ENCODE data around the gene TAOK1.
A peak's percentile ranks its signal among the peaks of the same experiment; 100 is the strongest.

Gene TAOK1

GRCh38 chr17:29565643-29566472 lies 175.7 kb downstream of the TAOK1 start:
- TF ChIP-seq, protein P1, sequence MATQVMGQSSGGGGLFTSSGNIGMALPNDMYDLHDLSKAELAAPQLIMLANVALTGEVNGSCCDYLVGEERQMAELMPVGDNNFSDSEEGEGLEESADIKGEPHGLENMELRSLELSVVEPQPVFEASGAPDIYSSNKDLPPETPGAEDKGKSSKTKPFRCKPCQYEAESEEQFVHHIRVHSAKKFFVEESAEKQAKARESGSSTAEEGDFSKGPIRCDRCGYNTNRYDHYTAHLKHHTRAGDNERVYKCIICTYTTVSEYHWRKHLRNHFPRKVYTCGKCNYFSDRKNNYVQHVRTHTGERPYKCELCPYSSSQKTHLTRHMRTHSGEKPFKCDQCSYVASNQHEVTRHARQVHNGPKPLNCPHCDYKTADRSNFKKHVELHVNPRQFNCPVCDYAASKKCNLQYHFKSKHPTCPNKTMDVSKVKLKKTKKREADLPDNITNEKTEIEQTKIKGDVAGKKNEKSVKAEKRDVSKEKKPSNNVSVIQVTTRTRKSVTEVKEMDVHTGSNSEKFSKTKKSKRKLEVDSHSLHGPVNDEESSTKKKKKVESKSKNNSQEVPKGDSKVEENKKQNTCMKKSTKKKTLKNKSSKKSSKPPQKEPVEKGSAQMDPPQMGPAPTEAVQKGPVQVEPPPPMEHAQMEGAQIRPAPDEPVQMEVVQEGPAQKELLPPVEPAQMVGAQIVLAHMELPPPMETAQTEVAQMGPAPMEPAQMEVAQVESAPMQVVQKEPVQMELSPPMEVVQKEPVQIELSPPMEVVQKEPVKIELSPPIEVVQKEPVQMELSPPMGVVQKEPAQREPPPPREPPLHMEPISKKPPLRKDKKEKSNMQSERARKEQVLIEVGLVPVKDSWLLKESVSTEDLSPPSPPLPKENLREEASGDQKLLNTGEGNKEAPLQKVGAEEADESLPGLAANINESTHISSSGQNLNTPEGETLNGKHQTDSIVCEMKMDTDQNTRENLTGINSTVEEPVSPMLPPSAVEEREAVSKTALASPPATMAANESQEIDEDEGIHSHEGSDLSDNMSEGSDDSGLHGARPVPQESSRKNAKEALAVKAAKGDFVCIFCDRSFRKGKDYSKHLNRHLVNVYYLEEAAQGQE (IDR thresholded peaks at IDR 0.05; ENCODE audit: low read depth): no peak
- no peak for TF ChIP-seq TAF1 (IDR thresholded peaks at IDR 0.05; ENCODE audit: low read depth)
- no peak for TF ChIP-seq CREB1 (IDR thresholded peaks at IDR 0.05; ENCODE audit: low read depth)
- no peak for TF ChIP-seq CEBPB (IDR thresholded peaks at IDR 0.05)
- TF ChIP-seq RAD21 (IDR thresholded peaks at IDR 0.05; ENCODE audit: low read depth): no peak
- TF ChIP-seq NFIC (IDR thresholded peaks at IDR 0.05): no peak
- TF ChIP-seq YY1 (IDR thresholded peaks at IDR 0.05; ENCODE audit: low read depth): no peak
- no peak for TF ChIP-seq EP300 (IDR thresholded peaks at IDR 0.05; ENCODE audit: borderline replicate concordance)
- no peak for TF ChIP-seq ZBTB7A (IDR thresholded peaks at IDR 0.05; ENCODE audit: low read depth)
- no peak for TF ChIP-seq TEAD4 (IDR thresholded peaks at IDR 0.05)
- TF ChIP-seq, protein P2, sequence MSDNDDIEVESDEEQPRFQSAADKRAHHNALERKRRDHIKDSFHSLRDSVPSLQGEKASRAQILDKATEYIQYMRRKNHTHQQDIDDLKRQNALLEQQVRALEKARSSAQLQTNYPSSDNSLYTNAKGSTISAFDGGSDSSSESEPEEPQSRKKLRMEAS (IDR thresholded peaks at IDR 0.05): no peak

GRCh38 chr17:29566473-29567303 lies 176.5 kb downstream of the TAOK1 start, which contains the start of gene ABHD15:
TSS of gene ABHD15 (minus strand) at chr17:29567037. CDS start at chr17:29566966, 71 bp downstream.
- TF ChIP-seq TCF12 (IDR thresholded peaks at IDR 0.05; ENCODE audit: low read depth) (no peak), TEAD4 (IDR thresholded peaks at IDR 0.05) (no peak), FOXM1 (IDR thresholded peaks at IDR 0.05; ENCODE audit: borderline replicate concordance, low read depth) (no peak), NFIC (IDR thresholded peaks at IDR 0.05) (peak; percentile 66; the same call in 1 of the 2 replicates), CREB1 (IDR thresholded peaks at IDR 0.05; ENCODE audit: low read depth) (no peak), EP300 (IDR thresholded peaks at IDR 0.05; ENCODE audit: borderline replicate concordance) (no peak), RAD21 (IDR thresholded peaks at IDR 0.05; ENCODE audit: low read depth) (no peak), ZBTB7A (IDR thresholded peaks at IDR 0.05; ENCODE audit: low read depth) (peak; percentile 15; the same call in 1 of the 2 replicates), CEBPB (IDR thresholded peaks at IDR 0.05) (no peak), EGR1 (IDR thresholded peaks at IDR 0.05) (no peak), YY1 (IDR thresholded peaks at IDR 0.05; ENCODE audit: low read depth) (no peak), TAF1 (IDR thresholded peaks at IDR 0.05; ENCODE audit: low read depth) (peak; percentile 39; the same call in 1 of the 2 replicates)
- TF ChIP-seq, protein P3, sequence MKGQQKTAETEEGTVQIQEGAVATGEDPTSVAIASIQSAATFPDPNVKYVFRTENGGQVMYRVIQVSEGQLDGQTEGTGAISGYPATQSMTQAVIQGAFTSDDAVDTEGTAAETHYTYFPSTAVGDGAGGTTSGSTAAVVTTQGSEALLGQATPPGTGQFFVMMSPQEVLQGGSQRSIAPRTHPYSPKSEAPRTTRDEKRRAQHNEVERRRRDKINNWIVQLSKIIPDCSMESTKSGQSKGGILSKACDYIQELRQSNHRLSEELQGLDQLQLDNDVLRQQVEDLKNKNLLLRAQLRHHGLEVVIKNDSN (IDR thresholded peaks at IDR 0.05): no peak
- TF ChIP-seq, protein P2 (IDR thresholded peaks at IDR 0.05): peak; percentile 40
- TF ChIP-seq, protein P1 (IDR thresholded peaks at IDR 0.05; ENCODE audit: low read depth): no peak

DNA sequence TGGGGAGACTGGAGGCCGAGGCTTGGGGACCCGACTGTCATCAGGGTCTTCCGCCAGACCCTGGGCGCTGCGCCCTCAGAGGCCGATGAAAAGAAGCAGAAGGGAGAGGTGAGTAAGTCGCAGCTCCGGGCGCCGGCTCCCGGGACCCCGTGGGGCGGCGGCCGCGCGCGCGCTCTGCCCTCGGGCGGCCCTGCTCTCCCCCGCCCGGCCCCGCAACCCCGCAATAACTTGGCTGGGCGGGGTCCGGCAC lies 177.1 kb downstream of the TAOK1 start:
- TF ChIP-seq TEAD4 (IDR thresholded peaks at IDR 0.05) (no peak), ZBTB7A (IDR thresholded peaks at IDR 0.05; ENCODE audit: low read depth) (peak; percentile 19; the same call in 1 of the 2 replicates)
- TF ChIP-seq, protein P3 (IDR thresholded peaks at IDR 0.05): no peak

- TF ChIP-seq EGR1 (IDR thresholded peaks at IDR 0.05) (no peak), CREB1 (IDR thresholded peaks at IDR 0.05; ENCODE audit: low read depth) (no peak), CEBPB (IDR thresholded peaks at IDR 0.05) (no peak), FOXM1 (IDR thresholded peaks at IDR 0.05; ENCODE audit: borderline replicate concordance, low read depth) (no peak), TEAD4 (IDR thresholded peaks at IDR 0.05) (no peak)
- TF ChIP-seq, protein P2 (IDR thresholded peaks at IDR 0.05): peak; percentile 68
Observed at GRCh38 chr17:29567554-29568330, 177.6 kb downstream of the TAOK1 start.
